GM18873 (cell line): ENCODE data around the gene MRPL38.
"Not testable (repeated sequence)": the region's sequence is repeated elsewhere in the genome, so short reads cannot be mapped to it uniquely, and the experiment has no call there.

Source experiments
- ATAC-seq: cut with Tn5 transposase; IDR thresholded peaks from one replicate; pipeline ENCODE4 v1.9.1; 2021; ENCODE audit warnings: mild to moderate bottlenecking, moderate library complexity, moderate number of reproducible peaks; ENCODE audit not compliant: unreplicated experiment, low FRiP score

MRPL38 gene

DNA sequence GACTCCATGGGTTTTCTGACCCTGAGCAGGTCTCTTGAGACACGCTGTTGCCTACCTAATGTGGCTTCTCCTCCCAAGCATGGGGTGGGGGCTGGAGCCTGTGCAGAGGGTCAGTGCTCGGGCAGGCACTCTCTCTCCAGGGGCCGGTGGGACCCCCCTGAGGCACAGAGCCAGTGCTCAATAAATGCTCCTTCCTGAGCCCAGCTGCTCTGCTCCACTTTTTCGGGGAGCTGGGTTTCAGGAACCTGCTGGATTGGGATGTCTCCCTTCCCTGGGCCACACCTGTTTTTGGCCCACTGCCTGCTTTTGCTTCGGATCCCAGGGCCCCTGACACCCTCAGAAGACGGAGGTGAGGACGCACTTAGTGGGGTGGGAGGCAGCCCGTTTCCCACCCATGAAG is 6.6 kb downstream of the MRPL38 start:
- ATAC-seq: no peak

DNA sequence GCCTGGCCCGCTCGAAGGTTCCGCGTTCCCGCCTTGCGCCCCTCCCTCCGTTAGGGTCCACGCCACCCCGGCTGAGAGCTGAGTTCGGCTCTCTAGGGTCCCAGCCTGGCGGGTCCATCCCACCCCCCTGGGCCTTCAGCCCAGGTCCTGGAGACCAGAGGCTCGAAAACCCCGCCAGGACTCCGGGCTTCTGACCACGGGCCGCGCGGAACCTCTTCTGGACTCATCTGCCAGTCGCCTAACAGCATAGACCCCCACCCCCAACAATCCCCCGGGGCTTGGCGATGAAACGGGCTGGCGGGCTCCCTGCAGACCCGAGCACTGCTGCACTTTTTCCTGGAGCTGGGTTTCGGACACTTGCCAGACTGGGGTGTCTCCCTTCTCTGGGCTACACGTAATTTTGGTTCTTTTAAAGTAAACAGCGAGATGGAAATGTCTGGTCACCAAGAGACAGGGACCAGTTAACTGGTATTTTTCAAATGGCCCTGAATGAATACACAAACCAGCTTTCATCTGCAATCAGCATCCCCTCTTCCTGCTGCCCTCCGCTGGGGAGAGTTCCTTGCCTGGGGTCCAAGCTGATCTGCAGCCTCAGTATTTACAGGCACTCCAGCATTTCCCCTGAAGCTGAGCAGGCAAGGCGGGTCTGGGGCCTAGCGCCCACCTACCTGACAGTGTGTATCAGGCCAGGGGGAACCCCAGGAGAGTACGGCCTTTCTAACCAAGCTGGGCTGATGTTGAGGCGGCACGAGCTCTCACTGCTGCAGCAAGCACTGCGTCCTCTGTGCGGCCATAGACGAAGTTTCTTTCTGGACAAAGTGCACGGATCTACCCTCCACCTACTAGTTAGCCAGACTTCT is 7.3 kb downstream of the MRPL38 start:
- ATAC-seq: no peak

DNA sequence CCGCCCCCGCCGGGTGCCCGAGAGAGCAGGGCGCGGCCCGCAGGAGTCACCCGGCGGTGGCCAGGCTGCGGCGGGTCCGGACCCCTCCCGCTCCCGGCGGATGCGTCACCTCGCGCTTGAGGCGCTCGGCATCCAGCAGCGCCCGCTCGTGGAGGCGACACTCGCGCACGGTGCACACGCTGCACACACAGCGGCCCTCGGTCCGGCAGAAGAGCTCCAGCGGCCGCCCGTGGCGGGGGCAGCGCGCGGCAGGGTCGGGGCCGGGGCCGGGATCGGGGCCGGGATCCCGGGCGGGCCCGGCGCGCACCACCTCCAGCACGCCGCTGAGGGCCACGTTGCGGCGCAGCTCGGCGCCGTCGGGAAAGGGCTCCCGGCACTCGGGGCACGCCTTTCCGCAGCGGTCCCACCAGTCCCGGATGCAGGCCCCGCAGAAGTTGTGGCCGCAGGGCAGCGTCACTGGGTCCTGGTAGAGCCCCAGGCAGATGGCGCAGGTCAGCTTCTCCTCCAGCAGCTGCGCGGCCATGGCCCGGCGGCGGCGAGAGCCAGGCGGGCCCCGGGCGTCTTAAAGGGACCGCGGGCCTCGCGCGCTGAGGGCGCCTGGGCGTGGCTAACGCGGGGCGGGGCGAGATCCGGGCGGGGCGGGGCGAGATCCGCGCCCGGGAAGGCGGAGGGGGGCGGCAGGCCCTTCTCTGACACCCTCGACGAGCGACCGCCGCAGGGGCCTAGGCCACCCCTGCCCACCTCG is 8.1 kb downstream of the MRPL38 start, which contains the start of gene TRIM65:
TSS of gene TRIM65 (minus strand) at position 537 of the 745 bp plus-strand sequence. CDS start at position 523, 14 bp downstream.
- ATAC-seq: no peak

DNA sequence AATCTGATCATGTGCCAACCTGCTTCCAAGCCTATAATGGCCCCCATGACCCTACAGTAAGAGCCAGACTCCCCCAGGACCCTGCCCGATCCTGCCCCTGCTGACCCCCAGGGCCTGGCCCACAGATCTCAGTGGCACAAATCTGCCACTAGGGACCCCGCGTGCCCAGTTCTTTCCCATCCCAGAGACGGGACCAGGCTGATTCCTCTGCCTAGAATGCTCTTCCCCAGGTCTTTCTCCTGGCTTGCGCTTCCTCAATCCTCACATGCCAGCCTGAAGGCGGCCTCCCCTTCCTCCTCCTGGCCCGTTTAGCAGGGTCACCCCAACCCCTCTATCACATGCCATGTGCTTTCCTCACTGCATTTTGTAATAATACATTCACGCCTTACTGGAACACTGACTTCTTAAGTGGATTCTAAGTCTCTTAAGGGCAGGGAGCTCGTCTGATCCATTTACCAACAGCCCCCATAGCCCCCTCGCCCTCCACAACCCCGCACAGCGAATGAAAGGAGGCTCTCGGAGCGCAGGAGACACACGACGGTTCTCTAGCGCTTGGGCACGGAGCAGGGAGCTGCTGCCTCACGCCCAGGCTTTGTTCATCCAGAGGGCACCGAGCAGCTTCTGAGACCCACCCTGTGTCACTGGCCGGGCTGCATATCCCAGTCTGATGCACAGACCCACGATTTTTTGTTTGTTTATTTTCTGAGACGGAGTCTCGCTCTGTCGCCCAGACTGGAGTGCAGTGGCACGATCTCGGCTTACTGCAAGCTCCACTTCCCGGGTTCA is 9.1 kb downstream of the MRPL38 start:
- ATAC-seq: no peak

DNA sequence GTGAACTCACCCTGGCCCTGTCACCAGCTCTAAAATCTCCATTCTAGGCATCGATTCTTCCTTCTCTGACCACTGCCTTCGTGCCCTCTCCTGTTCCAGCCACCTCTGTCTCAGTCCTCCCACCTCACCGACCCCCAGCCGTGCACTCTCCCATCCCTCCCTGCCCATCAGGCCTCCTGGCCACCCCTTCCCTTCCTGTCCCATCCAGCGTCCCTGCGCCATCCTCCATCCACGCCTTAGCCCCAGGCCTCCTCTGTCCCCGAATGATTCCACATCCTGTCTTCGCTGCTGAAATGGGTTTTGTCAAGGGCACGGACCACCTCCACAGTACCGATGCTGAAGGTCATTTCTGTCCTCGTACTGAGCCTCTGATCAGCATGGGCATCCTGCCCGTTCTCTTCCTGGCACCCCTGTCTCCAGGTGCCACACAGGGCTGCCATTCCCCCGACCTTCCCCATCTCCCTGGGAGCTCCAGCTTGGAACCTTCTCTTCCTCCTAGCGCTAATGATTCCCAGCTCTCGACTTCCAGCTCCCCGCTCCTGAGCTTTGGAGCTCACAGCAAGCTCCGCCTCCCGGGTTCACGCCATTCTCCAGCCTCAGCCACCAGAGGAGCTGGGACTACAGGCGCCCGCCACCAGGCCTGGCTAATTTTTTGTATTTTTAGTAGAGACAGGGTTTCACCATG is 10.5 kb downstream of the MRPL38 start:
- no peak for ATAC-seq

DNA sequence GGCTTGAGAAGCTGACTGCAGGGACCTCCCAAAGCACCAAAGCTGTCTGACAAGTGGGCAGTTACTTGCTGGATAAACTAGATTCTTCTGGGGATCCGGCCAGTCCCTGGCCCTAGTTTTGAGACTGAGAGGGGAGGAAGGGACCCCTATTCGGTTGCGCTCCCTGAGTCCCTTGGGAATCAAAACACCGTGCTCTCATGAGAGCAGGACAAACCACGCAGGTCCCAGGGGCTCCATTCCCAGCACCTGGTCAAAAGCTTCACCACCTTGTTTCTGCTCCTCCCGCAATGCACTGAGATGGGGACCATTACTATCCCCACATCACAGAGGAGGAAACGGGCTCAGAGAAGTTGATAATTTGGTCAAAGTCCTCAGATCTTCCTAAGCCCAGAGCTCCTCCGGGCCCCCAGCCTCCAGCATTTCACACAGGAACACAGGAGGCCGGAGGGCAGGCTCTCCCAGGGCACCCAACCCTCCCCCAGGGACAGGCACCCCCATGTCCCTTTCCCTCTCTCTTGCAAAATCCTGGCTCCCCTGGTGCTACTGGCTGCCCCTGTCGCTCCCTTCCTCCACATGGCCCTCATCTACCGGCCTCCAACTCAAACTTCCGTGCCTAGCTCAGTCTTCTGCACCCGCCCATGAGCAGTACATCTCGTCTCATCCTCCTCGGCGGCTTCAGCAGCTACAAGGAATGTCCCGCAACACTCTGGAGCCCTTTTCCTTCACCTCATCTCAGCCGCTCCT is 11.2 kb downstream of the MRPL38 start:
- ATAC-seq: no peak

DNA sequence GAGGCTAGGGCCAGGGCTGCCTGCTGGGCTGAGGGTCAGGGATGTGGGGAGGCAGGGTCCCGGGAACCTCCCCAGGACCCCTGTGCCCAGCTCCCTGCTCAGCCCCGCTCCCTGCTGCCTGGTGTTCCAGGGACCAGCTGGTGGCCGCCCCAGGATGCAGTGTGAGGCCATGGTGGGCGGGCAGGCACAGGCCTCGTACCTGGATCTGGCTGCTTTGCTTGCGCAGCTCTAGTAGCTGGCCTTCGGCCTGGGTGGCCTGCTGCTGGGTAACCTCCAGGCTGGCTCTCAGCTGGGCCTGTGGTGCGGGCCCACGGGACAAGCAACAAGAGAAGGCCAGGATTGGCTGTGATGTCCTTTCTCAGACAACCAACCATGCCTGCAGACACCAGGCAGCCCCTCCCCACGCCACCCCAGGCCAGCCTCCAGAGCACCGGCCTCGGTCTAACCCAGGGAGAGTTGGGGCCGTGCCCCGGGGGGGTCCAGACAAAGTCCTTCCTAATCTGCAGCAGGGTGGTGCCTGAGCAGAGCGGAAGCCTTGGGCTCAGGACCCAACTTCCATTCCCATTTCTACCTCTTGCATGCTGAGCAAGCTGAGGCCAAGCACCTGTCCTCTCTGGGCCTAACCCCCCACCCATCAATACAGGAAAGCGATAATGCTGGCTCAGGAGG is 12.0 kb downstream of the MRPL38 start:
- ATAC-seq: no peak

DNA sequence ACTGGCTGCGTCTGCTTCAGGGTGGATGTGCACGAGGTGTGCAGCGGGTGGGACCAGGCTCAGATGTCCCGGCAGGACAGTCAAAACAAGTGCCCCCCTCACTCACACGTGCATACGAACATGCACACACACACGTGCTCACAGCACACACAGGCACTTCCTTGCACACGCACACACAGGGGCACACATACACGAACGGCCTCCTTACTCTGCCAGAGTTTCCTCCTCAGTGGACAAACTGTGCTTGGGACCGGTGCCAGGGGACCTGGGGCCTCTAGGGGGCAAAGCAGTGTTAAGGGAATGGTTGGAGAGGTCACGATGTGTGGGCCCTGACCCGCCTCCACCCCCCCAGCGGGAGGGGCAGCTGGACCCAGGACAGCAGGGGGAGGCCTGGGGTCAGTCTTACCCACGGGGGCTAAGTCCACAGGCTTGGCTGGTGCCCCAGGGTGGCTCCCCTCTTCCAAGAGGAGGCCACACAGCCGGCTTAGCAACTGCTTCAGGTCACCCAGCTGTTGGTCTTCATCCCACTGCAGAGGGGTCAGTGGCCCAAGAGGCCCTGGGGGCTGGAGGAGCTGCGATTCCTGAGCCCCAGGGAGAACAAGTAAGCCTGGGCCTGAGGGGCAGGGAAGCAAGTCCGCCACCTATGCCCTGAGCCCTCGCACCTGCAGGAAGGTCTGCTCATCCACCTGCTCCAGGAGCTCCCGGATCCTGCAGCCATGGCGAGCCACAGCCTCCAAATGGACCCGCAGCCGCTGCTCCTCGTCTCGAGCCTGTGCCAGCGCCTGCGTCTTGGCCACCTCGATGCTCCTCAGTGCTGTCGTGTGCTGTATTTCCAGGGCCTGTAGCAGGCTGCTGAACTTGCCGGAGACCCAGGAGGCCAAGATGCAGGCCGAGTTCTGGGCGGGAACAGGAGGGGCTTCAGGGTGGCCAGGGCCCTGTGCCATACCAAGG is 12.8 kb downstream of the MRPL38 start:
- ATAC-seq: no peak

DNA sequence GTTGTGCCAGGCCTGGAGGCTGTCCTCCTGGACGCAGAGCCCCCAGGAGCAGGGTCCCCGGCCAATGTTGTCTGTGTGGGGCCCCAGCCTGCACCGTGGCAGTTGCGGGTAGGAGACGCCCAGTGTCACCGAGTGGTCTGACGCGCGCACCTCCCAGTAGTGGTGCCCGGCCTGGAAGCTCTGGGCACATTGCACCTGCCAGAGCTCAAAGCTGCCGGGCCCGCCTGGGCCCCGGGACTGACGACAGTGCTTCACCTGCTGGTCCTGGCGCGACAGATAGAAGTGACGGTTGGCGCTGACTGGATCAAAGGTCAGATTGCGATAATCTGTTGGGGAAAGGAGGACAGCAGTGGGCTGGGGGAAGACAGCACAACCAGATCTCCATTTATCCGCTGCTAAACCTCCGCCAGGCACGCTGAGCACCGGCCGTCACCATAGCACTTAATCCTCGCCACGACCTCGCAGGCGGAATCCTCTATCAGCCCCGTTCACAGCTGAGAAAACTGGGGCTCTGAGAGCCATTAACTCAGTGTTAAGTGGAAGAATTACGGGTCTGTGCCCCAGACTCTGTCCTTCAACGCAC is 13.6 kb downstream of the MRPL38 start:
- ATAC-seq: no peak

DNA sequence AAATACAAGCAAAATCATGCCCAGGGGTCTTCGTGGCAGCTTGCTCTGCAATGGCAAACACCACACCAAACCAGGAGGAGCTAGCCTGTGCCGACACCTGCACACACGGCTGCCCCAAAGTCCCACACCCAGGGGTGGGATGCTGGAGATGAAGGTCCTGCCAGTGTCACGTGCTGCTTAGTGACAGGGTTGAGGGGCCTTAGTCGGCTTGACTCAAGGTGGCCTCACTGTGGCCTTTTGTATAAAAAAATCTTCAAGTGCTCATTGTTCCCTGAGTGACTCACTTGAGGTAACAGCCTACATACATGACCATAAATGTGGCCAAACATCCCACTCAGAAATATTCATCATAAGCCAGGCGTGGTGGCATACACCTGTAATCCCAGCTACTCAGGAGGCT is 15.2 kb downstream of the MRPL38 start:
- no peak for ATAC-seq

DNA sequence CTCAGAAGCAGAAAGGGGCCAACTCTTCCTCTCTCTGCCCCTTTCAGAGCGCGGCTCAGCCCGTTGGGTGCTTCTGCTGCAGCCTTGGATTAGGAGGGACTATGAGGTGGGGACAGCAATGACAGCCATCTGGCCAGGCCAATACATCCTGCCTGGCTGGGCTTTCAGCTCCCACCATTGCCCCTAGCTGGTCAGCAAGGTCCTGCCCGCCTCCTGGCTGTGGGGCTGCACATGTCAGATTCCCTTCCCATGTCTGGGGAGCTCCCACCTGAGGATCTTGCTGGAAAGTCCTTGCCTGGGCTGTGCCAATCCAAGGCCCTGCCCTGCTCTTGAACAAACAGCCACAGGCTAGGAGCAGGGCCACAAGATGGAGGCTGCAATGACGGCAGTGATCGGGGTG is 16.2 kb downstream of the MRPL38 start:
- no peak for ATAC-seq

DNA sequence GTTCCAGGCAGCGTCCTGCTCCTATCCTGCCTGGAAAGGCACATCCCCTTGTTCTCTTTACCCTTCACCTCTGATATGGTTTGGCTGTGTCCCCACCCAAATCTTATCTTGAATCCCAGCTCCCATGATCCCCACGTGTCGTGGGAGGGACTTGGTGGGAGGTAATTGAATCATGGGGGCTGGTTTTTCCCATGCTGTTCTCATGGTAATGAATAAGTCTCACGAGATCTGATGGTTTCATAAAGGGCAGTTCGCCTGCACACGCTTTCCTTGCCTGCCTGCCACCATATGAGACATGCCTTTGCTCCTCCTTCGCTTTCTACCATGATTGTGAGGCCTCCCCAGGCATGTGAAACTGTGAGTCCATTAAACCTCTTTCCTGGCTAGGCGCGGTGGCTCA is 18.8 kb downstream of the MRPL38 start:
- ATAC-seq: not testable (repeated sequence)

DNA sequence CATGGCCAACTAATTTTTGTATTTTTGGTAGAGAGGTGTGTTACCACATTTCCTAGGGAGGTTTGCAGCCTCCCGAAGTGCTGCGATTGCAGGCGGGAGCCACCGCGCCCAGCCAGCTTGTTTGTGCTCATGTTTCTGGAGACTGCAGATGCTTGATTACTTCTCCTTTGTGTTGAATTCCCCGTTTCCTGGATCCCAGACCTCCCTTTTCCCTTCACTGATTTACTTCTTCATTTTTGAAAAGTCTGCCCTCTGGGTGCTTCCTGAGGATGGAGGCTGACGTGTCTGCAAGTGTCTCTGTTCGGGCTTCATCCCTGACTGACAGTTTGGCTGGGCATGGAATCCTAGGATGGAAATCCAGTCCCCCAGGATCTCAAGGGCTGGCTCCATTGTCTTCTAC is 19.3 kb downstream of the MRPL38 start:
- no peak for ATAC-seq

DNA sequence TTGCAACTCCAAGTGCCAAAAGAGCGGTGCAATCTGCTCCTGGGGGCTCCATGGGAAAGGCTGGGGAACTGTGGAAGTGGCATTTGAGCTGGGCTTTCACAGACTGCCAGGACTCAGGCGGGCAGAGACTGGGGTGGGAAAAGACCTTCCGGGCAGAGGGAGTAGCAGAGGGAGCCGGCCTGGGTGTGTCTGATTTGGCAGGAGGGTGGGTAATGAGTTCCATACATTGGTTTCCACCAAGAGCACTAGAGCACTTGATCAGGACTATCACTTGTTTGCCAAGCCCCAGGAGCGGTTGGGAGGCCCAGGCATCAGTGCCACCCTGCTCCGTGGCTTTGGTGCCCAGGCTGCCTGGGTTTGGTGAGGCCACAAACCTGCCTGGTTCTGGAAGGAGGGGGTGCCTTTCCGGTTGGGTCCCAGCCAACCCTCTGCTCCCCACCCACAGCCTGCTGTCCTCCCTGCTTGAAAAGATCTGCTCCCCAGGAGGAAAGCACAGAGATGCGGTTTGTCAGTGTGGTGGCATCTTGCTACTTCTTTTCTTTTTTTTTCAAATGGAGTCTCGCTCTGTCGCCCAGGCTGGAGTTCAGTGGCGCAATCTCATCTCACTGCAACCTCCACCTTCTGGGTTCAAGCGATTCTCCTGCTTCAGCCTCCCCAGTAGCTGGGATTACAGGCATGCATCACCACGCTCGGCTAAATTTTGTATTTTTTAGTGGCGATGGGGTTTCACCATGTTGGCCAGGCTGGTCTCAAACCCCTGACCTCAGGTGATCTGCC is 22.8 kb downstream of the MRPL38 start:
- ATAC-seq: no peak

DNA sequence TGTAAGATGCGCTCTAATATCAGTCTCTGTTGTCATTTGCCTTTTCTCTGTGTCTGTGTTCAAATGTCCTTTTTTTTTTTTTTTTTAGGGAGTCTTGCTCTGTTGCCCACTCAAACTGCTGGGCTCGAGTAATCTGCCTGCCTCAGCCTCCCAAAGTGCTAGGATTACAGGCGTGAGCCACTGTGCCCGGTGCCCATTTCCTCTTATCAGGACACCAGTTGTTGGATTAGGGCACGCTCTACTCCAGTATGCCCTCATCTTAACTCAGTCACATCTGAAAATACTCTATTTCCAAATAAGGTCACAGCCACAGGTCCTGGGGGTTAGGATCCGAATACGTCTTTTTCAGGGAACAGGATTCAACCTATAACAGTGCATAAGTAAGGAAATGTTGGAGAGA is 24.4 kb downstream of the MRPL38 start:
- ATAC-seq: no peak

DNA sequence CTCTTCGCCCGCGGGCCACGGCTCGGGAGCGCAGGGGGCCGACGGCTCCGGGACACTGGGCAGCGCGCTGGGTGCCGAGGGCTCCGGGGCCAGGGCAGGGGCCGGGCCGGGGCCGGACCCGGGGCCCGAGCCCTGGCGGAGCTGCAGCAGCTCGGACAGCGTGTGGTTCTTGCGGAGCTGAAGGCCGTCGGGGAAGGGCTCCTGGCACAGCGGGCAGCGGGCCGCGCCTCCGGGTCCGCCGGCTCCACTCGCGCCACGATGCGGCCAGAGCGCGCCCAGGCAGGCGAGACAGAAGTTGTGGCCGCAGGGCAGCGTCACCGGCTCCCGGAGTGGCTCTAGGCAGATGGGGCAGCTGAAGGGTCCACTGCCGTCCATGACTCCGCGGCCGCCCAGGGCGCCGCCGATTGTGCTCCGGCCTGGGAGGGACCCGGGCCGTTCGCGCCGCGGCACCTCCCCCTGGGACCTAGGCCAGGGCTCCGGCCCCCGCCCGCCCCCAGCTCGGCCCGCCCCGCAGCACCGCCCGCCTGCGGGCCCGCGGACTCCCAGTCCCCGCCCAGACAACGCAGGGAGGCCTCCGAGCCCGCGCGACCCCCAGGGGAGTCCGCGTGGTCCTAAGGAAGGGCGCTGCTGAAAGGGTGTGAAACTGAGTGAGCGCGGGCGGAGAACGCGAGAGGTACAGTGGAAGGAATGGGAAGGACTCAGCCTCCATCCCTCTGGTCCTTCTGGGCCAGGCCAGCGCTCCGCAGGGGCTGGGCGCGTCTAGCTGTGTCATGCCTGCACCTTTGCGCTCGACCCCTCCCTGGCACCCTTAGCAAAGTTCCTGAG is 26.3 kb downstream of the MRPL38 start, which contains the start of gene TRIM47:
TSS of gene TRIM47 (minus strand) at position 408 of the 825 bp plus-strand sequence. CDS start at position 375, 33 bp downstream.
- ATAC-seq: no peak
